ENCODE measurements around the gene ANKLE2. TPM values are rescaled to one million over a fixed set of nuclear protein-coding genes. Genes with fewer than 3 reads are reported as not detected.
A peak's percentile ranks its signal among the peaks of the same experiment; 100 is the strongest.

Gene ANKLE2
- total and polyA plus RNA-seq, 2 of the 8 experiments (the other 6 are each of a cell fraction or from before 2014, with no cell fraction given) = 41.0 to 64.9 TPM

DNA sequence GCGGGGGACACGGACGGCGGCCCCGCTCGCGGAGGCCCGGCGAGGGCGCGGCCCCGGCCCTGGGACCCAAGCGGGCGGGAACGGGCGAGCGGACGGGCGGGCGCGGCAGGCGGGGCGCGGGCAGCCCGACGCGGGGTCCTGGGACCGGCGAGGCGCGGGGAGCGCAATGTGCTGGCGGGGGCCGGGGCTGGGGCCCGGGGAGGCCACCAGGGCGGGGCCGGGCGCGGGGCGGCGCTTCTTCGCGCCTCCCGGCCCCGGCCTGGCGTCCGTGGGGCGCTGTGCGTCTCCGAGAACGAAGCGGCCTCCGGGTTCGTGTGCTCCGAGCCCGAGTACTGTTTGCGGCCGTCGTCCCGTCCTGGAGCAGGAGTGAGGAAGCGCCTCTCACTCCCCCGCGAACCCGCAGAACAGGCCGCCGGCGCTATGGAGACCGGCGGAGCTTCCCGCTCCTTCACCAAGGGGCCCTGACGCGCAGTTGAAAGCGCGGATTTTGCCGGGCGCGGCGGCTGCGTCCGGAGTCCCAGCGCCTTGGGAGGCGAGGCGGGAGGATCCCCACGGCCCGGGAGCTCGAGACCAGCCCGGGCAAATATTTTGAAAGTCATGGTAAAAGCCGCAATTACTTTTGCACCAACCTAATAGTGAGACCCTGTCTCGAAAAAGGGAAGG, 420 bp upstream of the ANKLE2 start (continued):
- 0 out of 4 replicates have a peak, but pooled peaks of 1 of the 2 experiments have one; percentile 13 for TF ChIP-seq HDAC2 (IDR thresholded peaks at IDR 0.05; ENCODE audit: borderline replicate concordance in 1 of 2, low read depth in 2 of 2, low read length in 2 of 2)
- TF ChIP-seq JUN (IDR thresholded peaks at IDR 0.05; ENCODE audit: low read depth, low read length) = no peak
- TF ChIP-seq SRF (IDR thresholded peaks at IDR 0.05; ENCODE audit: low read depth, low read length) = no peak
- TF ChIP-seq, protein P1, sequence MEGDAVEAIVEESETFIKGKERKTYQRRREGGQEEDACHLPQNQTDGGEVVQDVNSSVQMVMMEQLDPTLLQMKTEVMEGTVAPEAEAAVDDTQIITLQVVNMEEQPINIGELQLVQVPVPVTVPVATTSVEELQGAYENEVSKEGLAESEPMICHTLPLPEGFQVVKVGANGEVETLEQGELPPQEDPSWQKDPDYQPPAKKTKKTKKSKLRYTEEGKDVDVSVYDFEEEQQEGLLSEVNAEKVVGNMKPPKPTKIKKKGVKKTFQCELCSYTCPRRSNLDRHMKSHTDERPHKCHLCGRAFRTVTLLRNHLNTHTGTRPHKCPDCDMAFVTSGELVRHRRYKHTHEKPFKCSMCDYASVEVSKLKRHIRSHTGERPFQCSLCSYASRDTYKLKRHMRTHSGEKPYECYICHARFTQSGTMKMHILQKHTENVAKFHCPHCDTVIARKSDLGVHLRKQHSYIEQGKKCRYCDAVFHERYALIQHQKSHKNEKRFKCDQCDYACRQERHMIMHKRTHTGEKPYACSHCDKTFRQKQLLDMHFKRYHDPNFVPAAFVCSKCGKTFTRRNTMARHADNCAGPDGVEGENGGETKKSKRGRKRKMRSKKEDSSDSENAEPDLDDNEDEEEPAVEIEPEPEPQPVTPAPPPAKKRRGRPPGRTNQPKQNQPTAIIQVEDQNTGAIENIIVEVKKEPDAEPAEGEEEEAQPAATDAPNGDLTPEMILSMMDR (IDR thresholded peaks at IDR 0.05; ENCODE audit: control extremely low read depth in 1 of 3, insufficient read depth in 1 of 3, low read depth in 1 of 3, low read length in 3 of 3) = peak in 1 of 3 experiments; percentile 19; a peak in 2 of 4 replicates
- no peak; the same call in 1 of the 2 replicates for TF ChIP-seq YY1 (IDR thresholded peaks at IDR 0.05; ENCODE audit: low read depth, low read length)
- peak; percentile 80 for TF ChIP-seq TAF7 (optimal IDR thresholded peaks at IDR 0.05; ENCODE audit: borderline replicate concordance, low read depth, low read length)
- no peak for TF ChIP-seq GABPA (IDR thresholded peaks at IDR 0.05; ENCODE audit: borderline replicate concordance, insufficient read depth, low read length)
- TF ChIP-seq POLR2A (IDR thresholded peaks at IDR 0.05; ENCODE audit: control extremely low read depth in 1 of 2, low read depth in 2 of 2, low read length in 2 of 2) = peak; percentile 65 to 92

Measured in H1 (cell line).